CD4-positive, alpha-beta T cell (primary cell): ENCODE results near the gene F8. TPM values are rescaled to one million over a fixed set of nuclear protein-coding genes. Genes with fewer than 3 reads are reported as not detected.

ENCODE experiments used
- ATAC-seq: fragments of 200-7000 bp; cut with Tn5 transposase; one replicate; pipeline ENCODE4 v1.10.0; 2022; ENCODE audit warnings: mild to moderate bottlenecking; ENCODE audit not compliant: poor library complexity
- CTCF ChIA-PET: fragments of 350-600 bp; sonication (Branson Sonifier 250); formaldehyde crosslinking; loops from one replicate; lab custom pipeline; 2021; ENCODE audit warnings: antibody characterized with exemption, inconsistent platforms; lab: Charles Lee
- POLR2A ChIA-PET: fragments of 350-600 bp; sonication (Branson Sonifier 250); formaldehyde crosslinking; loops from one replicate; lab custom pipeline; 2021; ENCODE audit warnings: antibody characterized with exemption, inconsistent platforms; lab: Charles Lee
- DNase-seq, 14 experiments: peaks; one replicate each; pipeline ENCODE4 v3.0.0-alpha.2; 2013 to 2020; ENCODE audit warnings: mixed read lengths in 2 of 14
- H3K27ac ChIP-seq, 2 donors: one replicate each; pipeline versions ENCODE4 v1.5.1 to v1.7.0; 2013; ENCODE audit warnings: low read length in 2 of 2, low read depth in 1 of 2, mild to moderate bottlenecking in 1 of 2
- H3K27me3 ChIP-seq, 2 experiments: 1 replicate in 1 of 2; 2 replicates in 1 of 2; pipeline versions ENCODE4 v1.6.1 to v1.7.0; 2013; ENCODE audit warnings: low read length in 2 of 2, control low read depth in 1 of 2, mild to moderate bottlenecking in 1 of 2, moderate library complexity in 1 of 2; ENCODE audit not compliant: insufficient read depth in 2 of 2, control insufficient read depth in 1 of 2
- H3K36me3 ChIP-seq: one replicate; pipeline ENCODE4 v1.6.1; 2013; ENCODE audit warnings: low read length, control low read depth; ENCODE audit not compliant: insufficient read depth
- H3K4me1 ChIP-seq: one replicate; pipeline ENCODE4 v1.6.1; 2013; ENCODE audit warnings: low read length, control low read depth; ENCODE audit not compliant: insufficient read depth
- H3K4me3 ChIP-seq: one replicate; pipeline ENCODE4 v1.5.1; 2013; ENCODE audit warnings: mild to moderate bottlenecking, low read length, moderate library complexity
- H3K9me3 ChIP-seq, 2 experiments: 1 replicate in 1 of 2; 2 replicates in 1 of 2; pipeline versions ENCODE4 v1.6.1 to v1.7.0; 2013; ENCODE audit warnings: low read length in 2 of 2, mild to moderate bottlenecking in 2 of 2, control low read depth in 1 of 2, moderate library complexity in 1 of 2; ENCODE audit not compliant: control insufficient read depth in 1 of 2, insufficient read depth in 1 of 2
- H3K27ac Mint-ChIP-seq: one replicate; pipeline ENCODE4 v1.8.0; 2020; ENCODE audit warnings: mixed read lengths
- H3K27me3 Mint-ChIP-seq: one replicate; pipeline ENCODE4 v1.8.0; 2021; ENCODE audit warnings: mixed read lengths
- H3K36me3 Mint-ChIP-seq: one replicate; pipeline ENCODE4 v1.8.0; 2021; ENCODE audit warnings: low read depth, mixed read lengths
- H3K4me1 Mint-ChIP-seq: one replicate; pipeline ENCODE4 v1.8.0; 2021; ENCODE audit warnings: low read depth, mixed read lengths
- H3K4me3 Mint-ChIP-seq: one replicate; pipeline ENCODE4 v1.8.0; 2020; ENCODE audit warnings: mild to moderate bottlenecking, mixed read lengths
- H3K9me3 Mint-ChIP-seq: one replicate; pipeline ENCODE4 v1.8.0; 2020; ENCODE audit warnings: mixed read lengths
- CTCF ChIP-seq: fragments of 200-600 bp; IDR thresholded peaks from one replicate; pipeline ENCODE4 v1.8.0; 2022; ENCODE audit warnings: antibody characterized with exemption, mild to moderate bottlenecking
- intact Hi-C, 2 experiments: fragments of 100-400 bp; cut with DNase I in 1 of 2; cut with micrococcal nuclease in 1 of 2; formaldehyde crosslinking; loops; one replicate each; pipeline versions ENCODE4 v1.15.1 to v1.9.0; 2023 to 2025; cut with DNase I, micrococcal nuclease
- total RNA-seq, 174 experiments: library from RNA in 2 of 174; stranded (reverse) in 2 of 174; gene quantifications; one replicate each; pipeline ENCODE4 v1.2.3 and lab custom pipeline; 2021 to 2026

The F8 gene
- total RNA-seq, 2 experiments from 2014 or later, result 0.66 to 0.67 TPM

- H3K27ac Mint-ChIP-seq, result peak within 1 kb of the TSS; percentile 98
- intact Hi-C loops, result loop anchor here (1.0 to 2.0 kb wide), 3 partner anchors 44 to 46 kb away; partner anchors contain the start of genes BRCC3 (in 2 of the 2), CMC4 (in 2 of the 2) and MTCP1 (in 2 of the 2)
- ATAC-seq (peak; percentile 86), DNase-seq (peak; percentile 87 to 98 (median 92))
- H3K36me3 Mint-ChIP-seq, result peaks cover 11% of the 10 kb centered on the region
- no peaks in the 10 kb centered on the region for H3K9me3 Mint-ChIP-seq
- H3K4me1 ChIP-seq, result peaks cover 8% of the 10 kb centered on the region
- peak within 1 kb of the TSS; percentile 95 for H3K4me3 Mint-ChIP-seq
- no peaks in the 10 kb centered on the region for H3K36me3 ChIP-seq
- H3K9me3 ChIP-seq, result no peaks in the 10 kb centered on the region
- H3K27ac ChIP-seq, result peak within 1 kb of the TSS; percentile 88 to 94
- TF ChIP-seq CTCF, result no peak
- ChIA-PET CTCF (no interaction called here), POLR2A (interaction anchor here (0.8 to 1.4 kb wide), 13 partner anchors 9 to 237 kb away, joined by 3 to 10 read pairs (median 4); partner anchors contain the start of genes BRCC3, RAB39B and VBP1)
- no peaks in the 10 kb centered on the region for H3K27me3 ChIP-seq
- H3K27me3 Mint-ChIP-seq, result no peaks in the 10 kb centered on the region
- peaks cover 42% of the 10 kb centered on the region for H3K4me1 Mint-ChIP-seq
- H3K4me3 ChIP-seq, result peak within 1 kb of the TSS; percentile 88
These were observed 4.4 kb upstream of the F8 start, which contains the start of gene FUNDC2 for GRCh38 chrX:155026727-155027508. Gene FUNDC2 (plus strand): TSS chrX:155026844. CDS start chrX:155026939, 95 bp downstream.

- no peak for TF ChIP-seq CTCF
- H3K27ac ChIP-seq, result peak overlapping the region in 1 of 2 donors; percentile 48
- POLR2A ChIA-PET, result interaction anchor here (0.8 to 1.4 kb wide), 13 partner anchors 9 to 238 kb away, joined by 3 to 10 read pairs (median 4); partner anchors contain the start of genes BRCC3, RAB39B and VBP1
- intact Hi-C loops, result loop anchor here (2.0 kb wide), 2 partner anchors 44 to 46 kb away; partner anchors contain the start of genes BRCC3 (in 1 of the 2), CMC4 (in 1 of the 2) and MTCP1 (in 1 of the 2)
- H3K27me3 ChIP-seq, result no peaks in the 10 kb centered on the region
- no peaks in the 10 kb centered on the region for H3K9me3 Mint-ChIP-seq
- no peak for DNase-seq
- H3K4me1 ChIP-seq, result peaks cover 8% of the 10 kb centered on the region
- H3K4me3 ChIP-seq, result peak overlapping the region; percentile 42
- no peaks in the 10 kb centered on the region for H3K27me3 Mint-ChIP-seq
- H3K4me1 Mint-ChIP-seq, result peaks cover 38% of the 10 kb centered on the region
- H3K9me3 ChIP-seq, result no peaks in the 10 kb centered on the region
- H3K4me3 Mint-ChIP-seq, result peak overlapping the region; percentile 85
- H3K36me3 Mint-ChIP-seq, result peaks cover 11% of the 10 kb centered on the region
- ATAC-seq, result no peak
- H3K27ac Mint-ChIP-seq, result peak overlapping the region; percentile 98
- CTCF ChIA-PET, result no interaction called here
- H3K36me3 ChIP-seq, result no peaks in the 10 kb centered on the region
These were observed 3.9 kb upstream of the F8 start for GRCh38 chrX:155026420-155026726.

GRCh38 chrX:155023907-155024833 is 1.6 kb upstream of the F8 start:
- peaks cover 11% of the 10 kb centered on the region for H3K36me3 Mint-ChIP-seq
- no peak overlapping the region for H3K4me3 ChIP-seq
- ATAC-seq, result no peak
- intact Hi-C loops, result loop anchor here in 1 of 2 experiments (5.0 kb wide), 1 partner anchor 33 kb away; no protein-coding TSS in a partner anchor
- peak overlapping the region; percentile 17 for H3K4me3 Mint-ChIP-seq
- H3K36me3 ChIP-seq, result no peaks in the 10 kb centered on the region
- H3K9me3 ChIP-seq, result no peaks in the 10 kb centered on the region
- ChIA-PET CTCF (no interaction called here), POLR2A (no interaction called here)
- no peak overlapping the region for H3K27ac ChIP-seq
- H3K9me3 Mint-ChIP-seq, result no peaks in the 10 kb centered on the region
- H3K27me3 Mint-ChIP-seq, result no peaks in the 10 kb centered on the region
- peaks cover 25% of the 10 kb centered on the region for H3K4me1 Mint-ChIP-seq
- no peaks in the 10 kb centered on the region for H3K27me3 ChIP-seq
- no peak for DNase-seq
- peak overlapping the region; percentile 74 for H3K27ac Mint-ChIP-seq
- peaks cover 8% of the 10 kb centered on the region for H3K4me1 ChIP-seq
- no peak for TF ChIP-seq CTCF
